COLO668 (cell line): ENCODE data around the gene ADM2.
"Not testable (repeated sequence)": the region's sequence is repeated elsewhere in the genome, so short reads cannot be mapped to it uniquely, and the experiment has no call there.

ENCODE experiments used
- DNase-seq: peaks from one replicate; lab custom pipeline; 2025; ENCODE audit not compliant: unreplicated experiment; lab: John Stamatoyannopoulos, UW

Gene ADM2

DNA sequence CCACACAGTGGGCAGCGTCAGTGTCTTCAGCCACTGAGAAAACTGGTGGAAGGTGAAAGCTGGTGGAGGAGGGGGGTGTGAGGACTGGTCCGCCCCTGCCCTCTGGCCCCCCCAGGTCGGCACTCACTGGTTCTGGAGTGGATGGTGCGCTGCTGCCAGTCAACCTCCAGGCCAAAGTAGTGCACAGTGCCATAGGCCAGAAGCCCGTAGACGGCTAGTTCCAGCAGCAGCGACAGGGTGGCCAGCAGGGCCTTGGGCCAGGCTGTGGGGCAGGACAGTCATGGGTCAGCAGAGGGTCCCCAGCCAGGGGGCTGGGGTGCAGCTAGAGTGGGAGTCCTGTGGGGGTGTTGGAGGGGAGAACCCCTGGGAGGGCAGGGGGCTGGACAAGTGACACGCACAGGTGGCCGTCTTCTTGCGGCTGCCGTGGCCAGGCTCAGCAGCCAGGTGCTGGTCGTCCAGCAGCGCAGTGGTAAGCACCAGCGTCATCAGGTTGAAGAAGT lies 24.0 kb downstream of the ADM2 start:
- DNase-seq: no peak

DNA sequence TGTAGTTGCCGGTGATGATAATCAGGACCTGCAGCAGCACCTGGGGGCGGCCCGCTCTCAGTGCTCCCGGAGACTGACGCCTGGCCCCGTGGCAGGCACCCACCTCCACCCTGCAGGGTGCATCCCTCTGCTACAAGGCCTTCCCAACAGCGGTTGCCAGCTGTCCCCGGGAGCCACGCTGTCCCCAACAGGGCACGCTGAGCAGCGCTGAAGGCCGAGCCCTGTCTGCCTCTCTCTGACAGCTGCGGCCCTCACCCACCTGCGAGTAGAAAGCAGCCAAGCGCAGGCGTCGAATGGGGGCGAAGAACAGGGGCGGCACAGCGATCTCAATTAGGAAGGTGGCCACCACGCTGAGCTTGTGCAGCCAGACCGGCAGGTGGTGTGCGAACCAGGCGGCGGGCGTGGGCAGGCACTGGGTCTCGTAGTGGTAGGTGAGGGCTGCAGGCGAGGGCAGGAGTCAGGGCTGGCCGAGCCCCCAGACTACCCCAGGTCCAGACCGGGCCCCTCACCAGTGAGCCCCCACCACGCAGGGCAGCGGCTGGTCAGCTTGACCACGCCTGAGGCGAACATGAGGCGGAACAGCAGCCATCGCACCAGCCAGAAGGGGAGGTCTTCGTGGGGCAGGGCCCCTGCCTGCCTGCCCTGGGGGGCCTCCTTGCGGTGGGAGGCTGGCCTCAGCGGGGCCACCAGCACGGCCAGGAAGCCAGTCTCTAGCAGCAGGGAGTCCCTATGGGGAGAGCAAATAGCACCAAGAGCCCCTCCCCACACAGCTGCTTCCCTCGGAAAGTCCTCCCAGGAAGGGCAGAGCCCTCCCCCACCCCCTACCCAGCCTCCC lies 24.6 kb downstream of the ADM2 start:
- peak; percentile 67 for DNase-seq

DNA sequence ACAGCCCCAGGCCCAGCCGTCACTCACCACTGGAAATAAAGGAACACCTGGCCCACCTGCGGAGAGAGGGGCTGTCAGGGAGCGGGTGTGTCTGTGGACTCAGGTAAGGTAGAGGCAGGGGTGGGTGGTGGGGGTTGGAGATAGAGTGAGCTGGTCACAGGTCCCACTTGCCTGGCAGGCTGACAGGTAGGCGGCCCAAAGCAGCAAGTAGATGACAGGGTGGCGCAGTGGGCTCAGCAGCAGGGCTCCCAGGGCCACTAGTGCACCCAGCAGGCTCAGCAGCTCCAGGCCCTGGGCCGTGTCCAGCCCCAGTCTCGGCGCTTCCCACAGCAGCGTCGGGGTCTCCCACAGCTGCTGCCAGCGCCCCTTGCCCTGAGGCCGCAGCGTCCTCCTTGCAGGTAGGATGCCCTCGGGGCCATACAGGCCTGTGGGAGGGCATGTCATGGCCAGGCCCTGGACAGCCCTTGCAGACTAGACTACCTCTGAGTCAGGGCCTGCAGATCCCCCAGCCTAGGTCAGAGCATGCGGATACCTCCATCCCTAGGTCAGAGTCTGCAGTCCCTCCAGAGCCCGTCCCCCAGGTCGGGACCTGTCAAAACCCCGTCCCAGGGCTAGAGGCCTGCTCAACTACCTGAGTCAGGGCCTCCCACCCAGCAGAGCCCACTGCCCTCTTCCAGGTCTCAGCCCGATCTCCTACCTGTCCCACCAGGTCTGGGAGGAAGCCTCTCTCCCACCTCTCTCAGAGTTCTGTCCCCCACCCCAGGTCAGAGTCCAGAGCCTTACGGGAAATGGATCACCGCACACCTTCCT lies 25.5 kb downstream of the ADM2 start:
- peak; percentile 89 for DNase-seq

DNA sequence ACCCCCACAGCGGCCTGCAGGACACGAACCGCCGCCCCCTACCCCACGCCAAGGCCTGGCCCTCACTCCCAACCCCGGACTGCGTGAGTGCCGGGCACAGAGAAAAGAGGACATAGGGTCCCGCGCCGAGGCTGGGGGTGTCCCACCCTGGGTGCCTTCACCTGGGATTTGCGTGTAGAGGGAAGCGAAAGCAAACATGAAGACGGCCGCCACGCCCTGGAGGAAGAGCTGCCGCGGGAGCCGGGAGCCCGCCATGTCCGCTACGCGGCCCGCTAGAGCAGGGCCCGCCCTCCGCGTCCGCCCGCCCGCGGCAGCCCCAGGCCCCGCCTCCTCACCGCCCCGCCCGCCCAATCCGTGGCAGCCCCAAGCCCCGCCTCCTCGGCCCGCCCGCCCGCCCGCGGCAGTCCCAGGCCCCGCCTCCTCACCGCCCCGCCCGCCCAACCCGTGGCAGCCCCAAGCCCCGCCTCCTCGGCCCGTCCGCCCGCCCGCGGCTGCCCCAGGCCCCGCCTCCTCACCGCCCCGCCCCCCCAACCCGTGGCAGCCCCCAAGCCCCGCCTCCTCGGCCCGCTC lies 26.2 kb downstream of the ADM2 start, which contains the start of gene LMF2:
TSS of gene LMF2 (minus strand) at position 282 of the 570 bp plus-strand sequence. CDS start at position 255, 27 bp downstream.
- no peak for DNase-seq

DNA sequence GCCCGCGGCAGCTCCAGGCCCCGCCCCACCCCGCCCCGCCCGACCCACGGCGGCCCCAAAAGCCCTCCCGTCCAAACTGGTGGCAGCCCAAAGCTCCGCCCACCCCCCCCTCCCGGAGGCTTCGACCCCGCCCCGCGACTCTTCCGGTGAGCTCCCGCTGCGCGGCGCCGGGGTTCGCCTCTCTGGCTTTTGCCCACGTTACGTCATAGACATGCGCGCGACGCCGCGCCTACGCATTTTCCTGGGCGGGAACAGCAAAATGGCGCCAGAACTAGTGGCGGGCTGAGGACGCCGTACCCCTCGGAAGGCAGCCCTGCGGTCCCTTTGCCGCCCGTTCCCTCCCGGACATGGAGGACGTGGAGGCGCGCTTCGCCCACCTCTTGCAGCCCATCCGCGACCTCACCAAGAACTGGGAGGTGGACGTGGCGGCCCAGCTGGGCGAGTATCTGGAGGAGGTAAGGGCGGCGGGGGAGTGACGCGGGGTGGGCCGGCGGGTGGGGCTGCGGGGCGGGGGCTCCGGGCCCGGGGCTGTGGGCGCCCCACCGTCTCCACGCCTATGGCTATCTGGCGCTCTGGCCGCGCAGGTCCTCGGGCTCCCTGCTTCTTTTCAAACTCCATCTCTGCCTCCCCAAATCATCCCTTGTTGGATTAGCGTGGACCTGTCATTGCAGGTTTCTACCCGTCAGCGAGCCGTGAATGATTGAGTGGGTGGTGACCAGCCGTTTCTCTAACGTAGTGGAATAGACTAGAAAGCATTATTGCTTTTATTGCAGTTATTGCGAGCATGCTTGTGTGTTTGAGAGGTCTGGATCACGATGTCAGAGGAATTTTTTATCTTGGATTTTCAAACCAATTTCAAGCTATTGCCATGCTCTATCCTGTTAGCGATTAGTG lies 26.9 kb downstream of the ADM2 start, which contains the start of gene NCAPH2:
TSS of gene NCAPH2 (plus strand) at position 234 of the 894 bp plus-strand sequence. CDS start at position 348, 114 bp downstream.
- peak; percentile 99 for DNase-seq

DNA sequence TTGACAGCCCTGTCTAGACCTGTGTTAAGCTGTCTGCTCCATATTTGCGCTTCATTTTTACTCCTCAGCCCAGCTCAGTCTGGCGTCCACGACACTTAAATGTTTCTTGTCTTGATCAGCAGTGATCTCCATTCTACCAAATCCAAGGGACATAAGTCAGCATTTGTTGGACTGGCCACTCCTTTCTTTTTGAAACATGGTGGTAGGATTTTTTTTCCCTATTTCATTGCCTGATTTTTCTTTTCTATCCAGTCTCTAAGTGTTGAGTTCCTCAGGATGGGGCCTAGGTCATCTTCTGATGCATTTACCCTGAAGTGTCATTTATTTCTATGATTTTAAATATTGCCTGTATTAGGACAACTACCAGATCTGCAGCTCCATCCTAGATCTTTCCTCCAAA lies 27.6 kb downstream of the ADM2 start:
- no peak for DNase-seq

DNA sequence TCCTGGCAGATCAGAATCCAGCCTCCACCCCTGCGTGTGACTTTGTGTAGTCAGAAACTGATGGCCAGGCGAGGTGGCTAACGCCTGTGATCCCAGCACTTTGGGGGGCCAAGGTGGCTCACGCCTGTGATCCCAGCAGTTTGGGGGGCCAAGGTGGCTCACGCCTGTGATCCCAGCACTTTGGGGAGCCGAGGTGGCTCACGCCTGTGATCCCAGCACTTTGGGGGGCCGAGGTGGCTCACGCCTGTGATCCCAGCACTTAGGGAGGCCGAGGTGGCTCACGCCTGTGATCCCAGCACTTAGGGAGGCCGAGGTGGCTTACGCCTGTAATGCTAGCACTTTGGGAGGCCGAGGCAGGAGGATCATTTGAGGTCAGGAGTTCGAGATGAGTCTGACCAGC lies 31.8 kb downstream of the ADM2 start:
- no peak for DNase-seq

DNA sequence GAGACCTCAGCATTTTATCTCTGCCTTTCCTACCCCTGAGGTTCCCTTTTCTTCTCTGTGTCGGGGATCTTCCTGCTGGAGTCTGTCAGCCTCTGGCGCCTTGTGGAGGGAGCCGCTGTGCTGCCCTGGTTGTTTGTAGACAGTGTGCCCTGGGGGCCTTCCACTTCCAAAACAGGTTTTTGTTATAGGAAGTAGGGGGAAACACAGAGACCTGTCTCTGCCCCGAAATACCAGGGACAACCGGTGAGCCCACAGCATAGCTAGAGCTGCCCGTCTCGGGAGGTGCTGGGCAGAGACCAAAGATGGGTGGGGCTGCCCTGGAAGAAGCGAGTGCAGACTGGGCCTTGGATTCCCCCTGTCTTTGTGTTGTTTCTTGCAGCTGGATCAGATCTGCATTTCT lies 34.7 kb downstream of the ADM2 start:
- DNase-seq: no peak

DNA sequence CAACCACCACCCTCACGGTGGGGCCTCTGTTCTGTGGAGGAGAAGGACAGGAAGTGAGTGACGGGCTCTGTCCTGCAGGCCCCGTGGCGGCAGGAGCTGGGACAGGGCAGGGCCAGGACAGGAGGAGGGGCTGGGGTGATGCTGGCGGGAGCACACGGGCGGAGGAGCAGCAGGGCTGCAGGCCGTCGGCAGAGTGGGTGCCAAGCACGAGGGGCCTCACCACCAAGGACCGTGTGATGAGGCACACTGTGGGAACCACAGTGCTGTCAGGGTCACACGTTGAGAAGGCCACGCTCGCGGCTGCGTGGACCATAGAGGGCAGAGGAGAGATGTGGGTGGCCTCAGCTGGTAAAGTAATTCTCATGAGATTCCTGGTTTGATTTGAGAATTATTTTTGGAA lies 35.5 kb downstream of the ADM2 start:
- DNase-seq: no peak

DNA sequence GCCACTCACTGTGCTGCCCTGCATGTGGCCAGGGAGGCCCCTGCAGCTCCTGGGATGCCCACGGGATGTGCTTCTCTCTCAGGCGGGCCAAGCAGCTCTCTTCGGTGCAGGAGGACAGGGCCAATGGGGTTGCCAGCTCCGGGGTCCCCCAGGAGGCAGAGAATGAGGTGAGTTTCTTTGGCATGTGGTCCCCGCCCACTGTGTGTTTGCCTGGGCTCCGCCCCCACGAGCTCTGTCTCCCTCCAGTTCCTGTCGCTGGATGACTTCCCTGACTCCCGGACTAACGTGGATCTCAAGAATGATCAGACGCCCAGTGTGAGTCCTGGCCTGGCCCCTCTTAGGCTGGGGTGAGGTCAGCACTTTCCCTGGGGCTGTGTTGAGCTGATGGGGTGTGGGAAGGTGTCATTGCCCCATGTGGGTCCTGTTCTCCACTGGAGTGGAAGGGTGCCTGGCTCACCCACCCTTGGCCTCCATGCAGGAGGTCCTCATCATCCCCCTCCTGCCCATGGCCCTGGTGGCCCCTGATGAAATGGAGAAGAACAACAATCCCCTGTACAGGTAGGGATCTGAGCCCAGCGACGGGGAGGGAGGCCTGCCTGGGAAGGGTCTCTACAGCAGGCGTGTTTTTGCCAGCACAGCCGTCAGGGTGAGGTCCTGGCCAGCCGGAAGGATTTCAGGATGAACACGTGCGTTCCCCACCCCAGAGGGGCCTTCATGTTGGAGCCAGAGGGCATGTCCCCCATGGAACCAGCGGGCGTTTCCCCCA lies 36.3 kb downstream of the ADM2 start:
- DNase-seq: no peak

DNA sequence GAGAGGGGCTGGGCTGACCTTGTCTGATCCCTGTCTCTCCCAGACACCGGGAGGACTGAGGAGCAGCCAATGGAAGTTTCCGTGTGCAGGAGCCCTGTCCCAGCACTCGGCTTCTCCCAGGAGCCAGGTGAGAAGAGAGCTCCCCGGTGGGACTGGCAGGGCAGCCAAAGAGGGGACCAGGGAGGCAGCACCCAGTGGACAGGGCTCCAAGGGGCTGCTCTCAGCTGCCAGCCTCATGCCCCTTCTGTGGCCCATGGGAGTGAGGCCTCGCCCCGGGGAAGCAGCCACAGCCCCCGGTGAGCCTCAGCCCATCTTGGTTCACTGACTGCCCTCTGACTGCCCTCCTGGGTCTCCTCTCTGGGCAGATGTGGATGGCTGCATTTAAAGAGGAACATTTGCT lies 37.3 kb downstream of the ADM2 start:
- no peak for DNase-seq

DNA sequence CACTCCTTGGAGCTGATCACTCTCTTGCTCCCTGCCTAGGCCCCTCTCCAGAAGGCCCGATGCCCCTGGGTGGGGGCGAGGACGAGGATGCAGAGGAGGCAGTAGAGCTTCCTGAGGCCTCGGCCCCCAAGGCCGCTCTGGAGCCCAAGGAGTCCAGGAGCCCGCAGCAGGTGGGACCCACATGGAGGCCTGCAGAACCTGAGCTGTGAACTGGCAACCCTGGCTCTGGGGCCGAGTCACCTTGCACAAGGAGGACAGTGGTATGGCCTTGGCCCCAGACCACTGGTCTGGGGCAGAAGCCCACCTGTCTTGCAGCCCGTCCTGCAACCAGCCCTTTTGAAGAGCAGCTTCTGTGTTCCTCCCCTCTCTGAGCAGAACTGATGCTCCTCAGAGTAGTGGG lies 37.8 kb downstream of the ADM2 start:
- no peak for DNase-seq

DNA sequence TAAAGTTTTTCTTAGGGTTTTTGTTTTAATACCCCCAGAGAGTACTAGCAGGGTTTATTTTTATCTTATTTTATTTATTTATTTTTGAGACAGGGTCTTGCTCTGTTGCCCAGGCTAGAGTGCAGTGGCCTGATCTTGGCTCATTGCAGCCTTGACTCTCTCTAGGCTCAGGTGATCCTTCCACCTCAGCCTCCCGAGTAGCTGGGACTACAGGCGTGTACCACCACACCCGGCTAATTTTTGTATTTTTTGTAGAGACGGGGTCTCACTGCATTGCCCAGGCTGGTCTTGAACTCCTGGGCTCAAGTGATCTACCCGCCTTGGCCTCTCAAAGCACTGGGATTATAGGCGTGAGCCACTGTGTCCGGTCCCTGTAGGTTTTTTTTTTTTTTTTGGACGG lies 38.8 kb downstream of the ADM2 start:
- not testable (repeated sequence) for DNase-seq

DNA sequence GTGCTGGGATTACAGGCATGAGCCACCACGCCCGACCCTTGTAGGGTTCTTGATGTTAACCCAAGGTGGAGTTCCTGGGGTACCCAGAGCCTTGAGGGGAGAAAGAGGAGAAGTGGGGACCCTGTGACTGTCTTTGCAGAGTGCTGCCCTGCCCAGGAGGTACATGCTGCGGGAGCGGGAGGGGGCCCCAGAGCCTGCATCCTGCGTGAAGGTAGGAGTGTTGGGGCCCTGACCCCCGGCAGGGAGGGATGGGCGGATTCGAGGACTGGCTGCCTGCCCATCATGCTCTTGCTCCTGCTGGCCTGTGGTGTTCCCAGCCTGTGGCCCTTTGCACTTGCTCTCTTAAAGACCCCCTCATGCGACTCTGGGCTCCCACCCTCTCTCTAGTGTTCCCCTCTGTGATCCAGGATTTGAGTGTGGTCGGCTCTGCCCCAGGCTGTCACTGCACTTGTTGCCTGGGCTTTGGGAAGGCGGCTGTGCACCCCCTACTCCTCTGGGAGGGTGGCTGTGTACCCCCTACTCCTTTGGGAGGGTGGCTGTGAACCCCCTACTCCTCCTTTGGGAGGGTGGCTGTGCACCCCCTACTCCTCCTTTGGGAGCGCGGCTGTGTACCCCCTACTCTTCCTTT lies 39.6 kb downstream of the ADM2 start:
- no peak for DNase-seq

DNA sequence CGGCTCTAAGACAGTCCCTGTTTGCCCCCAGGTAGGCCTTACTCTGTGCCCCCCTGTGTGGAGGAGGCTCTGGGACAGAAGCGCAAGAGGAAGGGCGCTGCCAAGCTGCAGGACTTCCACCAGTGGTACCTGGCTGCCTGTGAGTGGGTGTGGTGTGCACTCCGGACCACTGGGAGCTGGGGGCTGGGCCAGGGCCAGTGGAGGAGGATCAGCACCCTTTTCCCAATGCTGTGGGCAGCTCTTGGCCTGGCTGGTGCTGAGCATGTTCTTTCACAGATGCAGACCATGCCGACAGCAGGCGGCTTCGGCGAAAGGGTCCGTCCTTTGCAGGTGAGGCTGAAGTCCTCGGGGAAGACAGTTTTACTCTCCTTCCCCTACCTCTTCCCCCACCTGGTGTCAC lies 40.4 kb downstream of the ADM2 start:
- DNase-seq: no peak

DNA sequence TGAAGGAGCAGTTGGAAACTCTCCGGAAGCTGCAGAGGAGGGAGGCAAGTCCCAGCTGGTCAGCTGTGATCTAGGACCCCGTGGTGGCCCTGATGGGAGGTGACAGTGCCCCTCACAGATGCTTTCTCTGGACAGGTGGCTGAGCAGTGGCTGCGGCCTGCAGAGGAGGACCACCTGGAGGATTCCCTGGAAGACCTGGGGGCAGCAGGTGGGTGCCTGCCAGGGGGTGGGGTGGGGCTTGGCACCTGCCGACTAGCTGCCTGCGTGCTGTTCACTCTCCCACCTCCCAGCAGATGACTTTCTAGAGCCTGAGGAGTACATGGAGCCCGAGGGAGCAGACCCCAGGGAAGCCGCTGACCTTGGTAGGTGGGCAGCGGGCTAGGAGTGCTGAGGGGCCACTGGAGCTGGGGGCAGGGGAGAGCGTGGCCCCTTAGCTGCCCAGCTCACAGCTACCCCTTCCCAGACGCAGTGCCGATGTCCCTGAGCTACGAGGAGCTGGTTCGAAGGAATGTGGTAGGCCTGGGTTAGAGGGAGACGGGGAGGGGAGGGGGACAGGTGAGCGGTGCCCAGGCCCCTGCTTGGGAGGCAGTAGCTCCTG lies 41.0 kb downstream of the ADM2 start:
- no peak for DNase-seq

DNA sequence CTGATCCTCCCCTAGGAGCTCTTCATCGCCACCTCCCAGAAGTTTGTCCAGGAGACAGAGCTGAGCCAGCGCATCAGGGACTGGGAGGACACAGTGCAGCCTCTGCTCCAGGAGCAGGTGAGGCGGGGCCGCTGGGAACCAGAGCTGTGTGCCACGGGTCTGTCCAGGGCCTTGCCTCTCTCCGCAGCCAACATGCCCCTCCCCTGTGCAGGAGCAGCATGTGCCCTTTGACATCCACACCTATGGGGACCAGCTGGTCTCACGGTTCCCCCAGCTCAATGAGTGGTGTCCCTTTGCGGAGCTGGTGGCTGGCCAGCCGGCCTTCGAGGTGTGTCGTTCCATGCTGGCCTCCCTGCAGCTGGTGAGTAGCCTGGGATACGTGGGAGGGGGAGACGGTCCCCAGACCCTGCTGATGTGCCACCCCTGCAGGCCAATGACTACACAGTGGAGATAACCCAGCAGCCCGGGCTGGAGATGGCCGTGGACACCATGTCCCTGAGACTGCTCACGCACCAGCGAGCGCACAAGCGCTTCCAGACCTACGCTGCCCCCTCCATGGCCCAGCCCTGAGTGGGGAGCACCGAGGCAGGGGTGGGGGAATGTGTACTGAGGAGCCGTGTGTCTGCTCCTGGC lies 41.6 kb downstream of the ADM2 start:
- no peak for DNase-seq

DNA sequence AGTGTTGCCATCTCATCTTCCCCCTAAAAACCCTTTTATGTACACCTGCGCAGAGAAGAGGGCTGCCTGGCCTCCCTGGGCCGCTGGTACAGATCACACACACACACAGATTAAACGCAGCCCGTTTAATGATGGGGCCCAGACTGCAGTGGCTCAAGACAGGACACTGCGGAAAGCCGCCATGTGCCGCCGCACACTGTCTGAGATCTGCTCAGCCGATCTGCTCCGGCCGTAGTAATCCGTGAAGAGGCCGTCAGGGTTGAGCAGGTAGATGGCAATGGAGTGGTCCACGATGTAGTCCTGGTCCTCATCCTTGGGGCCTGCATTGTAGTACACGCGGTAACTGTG lies 42.1 kb downstream of the ADM2 start:
- no peak for DNase-seq
